ENCODE data around the gene ASB2.

DNA sequence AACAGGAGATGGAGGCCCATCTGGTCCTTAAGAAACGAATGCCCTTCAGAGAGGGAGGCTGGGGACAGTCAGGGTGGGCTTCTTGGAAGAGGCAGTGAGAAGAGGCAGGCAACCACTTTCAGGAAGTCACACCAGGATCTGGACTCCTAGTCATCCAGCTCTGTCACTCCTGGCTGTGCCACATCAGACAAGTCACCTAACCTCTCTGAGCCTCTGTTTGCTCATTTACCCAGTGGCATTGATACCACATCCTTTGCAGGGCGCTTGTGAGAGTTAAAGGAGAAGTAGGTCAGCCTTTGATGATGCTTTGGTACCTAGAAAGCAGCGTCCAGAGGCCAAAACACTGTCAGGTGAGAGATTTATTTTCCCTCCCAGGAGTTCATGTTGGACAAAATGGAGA lies 31.9 kb upstream of the ASB2 start:
- TF ChIP-seq, protein P1, sequence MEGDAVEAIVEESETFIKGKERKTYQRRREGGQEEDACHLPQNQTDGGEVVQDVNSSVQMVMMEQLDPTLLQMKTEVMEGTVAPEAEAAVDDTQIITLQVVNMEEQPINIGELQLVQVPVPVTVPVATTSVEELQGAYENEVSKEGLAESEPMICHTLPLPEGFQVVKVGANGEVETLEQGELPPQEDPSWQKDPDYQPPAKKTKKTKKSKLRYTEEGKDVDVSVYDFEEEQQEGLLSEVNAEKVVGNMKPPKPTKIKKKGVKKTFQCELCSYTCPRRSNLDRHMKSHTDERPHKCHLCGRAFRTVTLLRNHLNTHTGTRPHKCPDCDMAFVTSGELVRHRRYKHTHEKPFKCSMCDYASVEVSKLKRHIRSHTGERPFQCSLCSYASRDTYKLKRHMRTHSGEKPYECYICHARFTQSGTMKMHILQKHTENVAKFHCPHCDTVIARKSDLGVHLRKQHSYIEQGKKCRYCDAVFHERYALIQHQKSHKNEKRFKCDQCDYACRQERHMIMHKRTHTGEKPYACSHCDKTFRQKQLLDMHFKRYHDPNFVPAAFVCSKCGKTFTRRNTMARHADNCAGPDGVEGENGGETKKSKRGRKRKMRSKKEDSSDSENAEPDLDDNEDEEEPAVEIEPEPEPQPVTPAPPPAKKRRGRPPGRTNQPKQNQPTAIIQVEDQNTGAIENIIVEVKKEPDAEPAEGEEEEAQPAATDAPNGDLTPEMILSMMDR (IDR thresholded peaks at IDR 0.05; ENCODE audit: poor library complexity, severe bottlenecking) = no peak
- no peak for TF ChIP-seq EP300 (conservative IDR thresholded peaks at IDR 0.05; ENCODE audit: poor library complexity, severe bottlenecking)
